Breast epithelium (tissue), 4 donors: ENCODE measurements around the gene MYO1E. TPM values are rescaled to one million over a fixed set of nuclear protein-coding genes. Genes with fewer than 3 reads are reported as not detected.
A peak's percentile ranks its signal among the peaks of the same experiment; 100 is the strongest.

ENCODE experiments used
- DNase-seq, 2 donors: peaks; one replicate each; pipeline ENCODE4 v3.0.0-alpha.2; 2019; ENCODE audit warnings: low spot score in 2 of 2
- H3K27ac ChIP-seq, 2 donors: fragments of 200-600 bp; sonication (generic) in 1 of 2; one replicate each; pipeline ENCODE4 v1.5.1; 2016 to 2019; ENCODE audit warnings: mild to moderate bottlenecking in 1 of 2
- H3K27me3 ChIP-seq, 2 donors: fragments of 200-600 bp; sonication (generic) in 1 of 2; one replicate each; pipeline versions ENCODE4 v1.5.1 to v1.6.0; 2017 to 2019; ENCODE audit warnings: control low read depth in 1 of 2, mild to moderate bottlenecking in 1 of 2
- H3K36me3 ChIP-seq: fragments of 200-600 bp; one replicate; pipeline ENCODE4 v1.5.1; 2019
- H3K4me1 ChIP-seq, 2 donors: fragments of 200-600 bp; sonication (generic); one replicate each; pipeline ENCODE4 v1.5.1; 2016 to 2019; ENCODE audit warnings: control low read depth in 1 of 2
- H3K4me3 ChIP-seq, 3 donors: fragments of 200-600 bp; sonication (generic); 1 replicate in 2 of 3; 2 replicates in 1 of 3; pipeline ENCODE4 v1.5.1; 2016 to 2019; ENCODE audit warnings: mild to moderate bottlenecking in 3 of 3, moderate library complexity in 2 of 3
- H3K9me3 ChIP-seq, 2 donors: fragments of 200-600 bp; sonication (generic) in 1 of 2; one replicate each; pipeline ENCODE4 v1.5.1; 2016 to 2019; ENCODE audit warnings: control low read depth in 1 of 2
- CTCF ChIP-seq, 3 donors: fragments of 450-650 bp; IDR thresholded peaks; one replicate each; pipeline ENCODE4 v1.5.1; 2016 to 2017; ENCODE audit warnings: antibody characterized with exemption in 3 of 3, mild to moderate bottlenecking in 3 of 3, moderate library complexity in 3 of 3
- POLR2A ChIP-seq: fragments of 450-650 bp; IDR thresholded peaks from one replicate; pipeline ENCODE4 v1.6.1; 2016; ENCODE audit warnings: antibody characterized with exemption, mild to moderate bottlenecking, moderate library complexity
- POLR2AphosphoS5 ChIP-seq, 3 donors: sonication (generic); formaldehyde crosslinking; IDR thresholded peaks; one replicate each; pipeline ENCODE4 v1.6.1; 2017; ENCODE audit warnings: antibody characterized with exemption in 3 of 3
- intact Hi-C: fragments of 100-400 bp; cut with DNase I; formaldehyde crosslinking; loops from one replicate; pipeline ENCODE4 v1.15.1; 2023; ENCODE audit warnings: low total_unique reads
- total RNA-seq, 3 donors: library from RNA; depleted of rRNA; stranded (reverse); fragments of >200 nt; gene quantifications; one replicate each; pipeline ENCODE4 v1.1.0, GENCODE V29; 2016

Gene MYO1E
- total RNA-seq, 3 donors from 2014 or later = 51.5 to 76.1 (median 68.6) TPM

- no peak for DNase-seq
- TF ChIP-seq CTCF (IDR thresholded peaks at IDR 0.05) (no peak), POLR2A (no peak), POLR2AphosphoS5 (IDR thresholded peaks at IDR 0.05) (no peak)
- intact Hi-C loops = no loop called here
- peak overlapping the region; percentile 98 for H3K27ac ChIP-seq
- no peaks in the 10 kb centered on the region for H3K36me3 ChIP-seq
- H3K4me3 ChIP-seq = no peak overlapping the region
- H3K27me3 ChIP-seq = no peaks in the 10 kb centered on the region
- peaks cover 10 to 37% of the 10 kb centered on the region in 2 donors for H3K4me1 ChIP-seq
- no peaks in the 10 kb centered on the region for H3K9me3 ChIP-seq
Observed at GRCh38 chr15:59172289-59172901, 200.3 kb downstream of the MYO1E start.

DNA sequence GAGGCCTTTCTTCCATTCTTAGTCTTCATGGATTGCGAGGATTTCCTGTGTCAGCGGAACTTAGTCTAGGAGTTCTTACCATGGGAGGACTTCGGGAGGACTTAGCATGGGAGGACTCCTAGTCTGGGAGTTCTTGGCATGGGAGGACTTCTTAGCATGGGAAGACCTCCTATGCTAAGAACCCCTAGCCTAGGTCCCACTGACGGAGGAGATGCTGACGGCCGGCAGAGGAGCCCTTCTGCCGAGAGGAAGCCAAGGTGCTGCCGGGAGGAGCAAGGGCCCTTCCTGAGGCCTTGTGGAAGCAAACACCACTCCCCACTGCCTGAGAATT lies 201.6 kb downstream of the MYO1E start:
- no peak for TF ChIP-seq CTCF (IDR thresholded peaks at IDR 0.05)
- TF ChIP-seq POLR2AphosphoS5 (IDR thresholded peaks at IDR 0.05) = no peak
- Histone ChIP-seq H3K9me3 (no peaks in the 10 kb centered on the region), H3K4me1 (peaks cover 17 to 51% of the 10 kb centered on the region in 2 donors), H3K4me3 (no peak overlapping the region), H3K27me3 (no peaks in the 10 kb centered on the region), H3K27ac (peak overlapping the region; percentile 98), H3K36me3 (no peaks in the 10 kb centered on the region)
- no peak for DNase-seq
- intact Hi-C loops = no loop called here

- Histone ChIP-seq H3K4me1 (peaks cover 22 to 51% of the 10 kb centered on the region in 2 donors), H3K27ac (peak overlapping the region; percentile 98), H3K36me3 (no peaks in the 10 kb centered on the region), H3K4me3 (peak overlapping the region in 1 of 3 donors; percentile 24), H3K27me3 (no peaks in the 10 kb centered on the region), H3K9me3 (no peaks in the 10 kb centered on the region)
- TF ChIP-seq POLR2AphosphoS5 (IDR thresholded peaks at IDR 0.05) (peak in 2 of 3 donors; percentile 56 to 71), CTCF (IDR thresholded peaks at IDR 0.05) (peak in 1 of 3 donors; percentile 7), POLR2A (no peak)
- DNase-seq = peak; percentile 89 to 94
- intact Hi-C loops = no loop called here
Observed at GRCh38 chr15:59170295-59171066, 202.2 kb downstream of the MYO1E start.

- no peaks in the 10 kb centered on the region for H3K9me3 ChIP-seq
- H3K27ac ChIP-seq = peak overlapping the region; percentile 98
- peak in 1 of 3 donors; percentile 17 for TF ChIP-seq POLR2AphosphoS5 (IDR thresholded peaks at IDR 0.05)
- no peak for TF ChIP-seq CTCF (IDR thresholded peaks at IDR 0.05)
- no peak for TF ChIP-seq POLR2A
- no peak for DNase-seq
- no peak overlapping the region for H3K4me3 ChIP-seq
- no peaks in the 10 kb centered on the region for H3K36me3 ChIP-seq
- intact Hi-C loops = no loop called here
- H3K4me1 ChIP-seq = peaks cover 22 to 44% of the 10 kb centered on the region in 2 donors
- H3K27me3 ChIP-seq = no peaks in the 10 kb centered on the region
Observed at GRCh38 chr15:59169251-59169708, 203.4 kb downstream of the MYO1E start.

- H3K36me3 ChIP-seq = no peaks in the 10 kb centered on the region
- no peak for DNase-seq
- TF ChIP-seq CTCF (IDR thresholded peaks at IDR 0.05) (no peak), POLR2AphosphoS5 (IDR thresholded peaks at IDR 0.05) (no peak), POLR2A (no peak)
- H3K4me3 ChIP-seq = no peak overlapping the region
- peak overlapping the region; percentile 98 for H3K27ac ChIP-seq
- no peaks in the 10 kb centered on the region for H3K9me3 ChIP-seq
- intact Hi-C loops = no loop called here
- peaks cover 22 to 44% of the 10 kb centered on the region in 2 donors for H3K4me1 ChIP-seq
- no peaks in the 10 kb centered on the region for H3K27me3 ChIP-seq
Observed at GRCh38 chr15:59168536-59168935, 204.1 kb downstream of the MYO1E start.
